HG03439 (cell line): ENCODE data around the gene RAB15.

Experiments used
- ATAC-seq: cut with Tn5 transposase; IDR thresholded peaks from one replicate; pipeline ENCODE4 v1.9.1; 2021; ENCODE audit warnings: mild to moderate bottlenecking, moderate library complexity; ENCODE audit not compliant: unreplicated experiment

RAB15 gene

DNA sequence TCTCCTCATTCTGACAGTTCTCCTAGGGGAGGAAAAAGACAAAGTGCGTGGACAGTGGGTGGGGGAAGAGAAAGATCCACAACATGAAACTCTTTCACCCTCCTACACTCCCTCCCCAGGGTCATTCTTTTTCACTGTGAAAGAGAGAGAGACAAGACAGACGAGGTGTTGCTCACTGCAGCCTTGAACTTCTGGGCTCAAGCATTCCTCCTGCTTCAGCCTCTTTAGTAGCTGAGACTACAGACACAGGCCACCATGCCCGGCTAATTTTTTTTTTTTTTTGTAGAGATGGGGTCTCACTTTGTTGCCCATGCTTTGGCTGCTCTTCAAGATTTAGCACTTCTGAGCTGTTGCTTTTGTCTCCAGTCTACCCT is 32.3 kb downstream of the RAB15 start:
- ATAC-seq, result no peak

- ATAC-seq, result no peak
These were observed 32.9 kb downstream of the RAB15 start for GRCh38 chr14:64938972-64939816.

DNA sequence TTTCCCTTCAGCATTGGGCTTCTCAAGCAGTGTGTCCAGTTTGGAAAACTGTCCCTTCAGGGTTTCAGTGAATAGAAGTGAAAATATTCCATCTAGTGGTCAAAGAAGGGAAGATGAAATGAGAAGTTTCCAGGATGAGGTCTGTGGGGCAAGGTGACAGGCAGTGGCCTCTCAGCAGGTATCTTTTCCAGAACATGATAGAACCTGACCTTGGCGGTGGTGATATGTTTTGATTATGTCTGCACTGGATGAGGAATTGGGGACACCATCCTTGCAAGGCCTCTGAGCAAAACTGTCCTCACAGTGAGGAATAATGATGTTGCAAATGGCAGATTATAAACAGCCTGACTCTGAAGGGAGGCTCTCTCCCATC is 34.3 kb downstream of the RAB15 start:
- no peak for ATAC-seq

GRCh38 chr14:64937171-64937820 is 34.8 kb downstream of the RAB15 start:
- ATAC-seq, result no peak

DNA sequence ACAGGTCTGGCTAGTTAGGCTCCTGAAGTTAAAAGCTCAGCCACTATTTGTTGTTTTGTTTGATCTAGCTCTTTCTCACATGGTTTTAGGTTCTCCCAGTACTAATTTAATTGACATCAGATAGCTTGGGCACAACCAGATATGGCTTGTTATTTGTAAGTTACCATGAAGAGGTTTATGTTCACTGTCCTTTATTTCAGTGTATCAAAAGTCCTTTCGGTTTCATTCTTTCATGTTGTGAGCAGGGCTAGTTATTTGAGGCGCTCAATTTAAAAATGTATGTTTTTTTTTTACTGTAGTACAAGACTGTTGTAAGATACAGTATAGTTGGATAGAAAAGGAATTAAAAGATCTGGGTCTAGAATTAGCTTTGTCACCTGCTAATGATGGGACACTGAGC is 36.6 kb downstream of the RAB15 start:
- no peak for ATAC-seq

DNA sequence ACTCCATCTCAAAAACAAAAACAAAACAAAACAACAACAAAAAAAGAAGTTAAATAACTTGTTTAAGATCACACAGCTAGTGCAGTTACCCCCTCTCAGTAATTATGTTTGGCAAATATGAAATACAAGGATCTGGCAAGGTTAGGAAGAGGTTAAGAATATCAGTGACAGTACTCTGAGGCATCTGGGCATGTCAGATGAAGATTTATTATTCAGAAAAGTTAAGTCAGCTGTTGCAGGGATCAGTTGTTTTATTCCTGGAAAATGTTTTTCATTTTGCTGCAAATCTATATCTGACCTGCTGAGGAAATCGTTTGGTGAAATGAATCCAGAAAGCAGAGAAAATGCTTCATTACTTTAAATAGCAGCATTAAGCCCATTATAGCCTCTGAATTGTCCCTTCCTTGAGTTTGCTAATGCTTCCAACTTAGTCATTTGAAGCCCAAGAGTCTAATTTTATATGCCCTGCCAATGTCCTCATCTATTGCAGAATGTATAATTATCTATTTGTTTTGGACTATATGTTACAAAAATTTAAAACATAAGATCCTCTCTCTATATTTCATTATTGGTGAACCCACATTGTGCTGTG is 37.7 kb downstream of the RAB15 start:
- no peak for ATAC-seq

DNA sequence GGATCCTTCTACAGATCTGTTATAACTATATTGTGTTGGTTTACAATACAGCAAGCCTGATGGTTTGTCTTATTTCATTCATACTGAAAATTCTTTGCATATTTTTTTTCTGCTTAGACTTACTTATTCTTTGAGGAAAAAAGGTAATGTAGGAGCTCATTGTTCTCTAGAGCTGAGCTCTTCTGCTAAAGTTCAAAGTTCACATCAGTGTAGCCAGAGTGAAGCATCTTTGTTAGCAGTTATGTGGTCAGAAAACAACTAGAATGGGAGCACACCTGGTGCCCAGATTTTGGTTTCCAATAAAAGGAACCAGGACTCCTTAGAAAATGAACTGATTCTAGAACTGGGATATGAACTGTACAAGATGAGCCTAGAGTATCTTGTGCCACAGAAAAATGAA is 39.9 kb downstream of the RAB15 start:
- ATAC-seq, result no peak

DNA sequence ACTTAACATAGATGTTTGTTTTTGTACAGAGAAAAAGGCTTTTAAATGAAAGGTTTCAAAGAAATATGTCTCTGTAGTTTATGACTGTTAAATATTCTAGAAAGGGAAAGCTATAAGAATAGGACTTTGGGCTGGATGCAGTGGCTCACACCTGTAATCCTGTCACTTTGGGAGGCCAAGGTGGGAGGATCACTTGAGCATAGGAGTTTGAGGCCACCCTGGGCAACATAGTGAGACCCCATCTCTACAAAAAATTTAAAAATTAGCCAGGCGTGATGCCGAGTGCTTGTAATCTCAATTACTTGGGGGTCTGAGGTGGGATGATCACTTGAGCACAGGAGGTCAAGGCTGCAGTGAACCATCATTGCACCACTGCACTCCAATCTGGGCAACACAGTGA is 41.0 kb downstream of the RAB15 start:
- ATAC-seq, result no peak

DNA sequence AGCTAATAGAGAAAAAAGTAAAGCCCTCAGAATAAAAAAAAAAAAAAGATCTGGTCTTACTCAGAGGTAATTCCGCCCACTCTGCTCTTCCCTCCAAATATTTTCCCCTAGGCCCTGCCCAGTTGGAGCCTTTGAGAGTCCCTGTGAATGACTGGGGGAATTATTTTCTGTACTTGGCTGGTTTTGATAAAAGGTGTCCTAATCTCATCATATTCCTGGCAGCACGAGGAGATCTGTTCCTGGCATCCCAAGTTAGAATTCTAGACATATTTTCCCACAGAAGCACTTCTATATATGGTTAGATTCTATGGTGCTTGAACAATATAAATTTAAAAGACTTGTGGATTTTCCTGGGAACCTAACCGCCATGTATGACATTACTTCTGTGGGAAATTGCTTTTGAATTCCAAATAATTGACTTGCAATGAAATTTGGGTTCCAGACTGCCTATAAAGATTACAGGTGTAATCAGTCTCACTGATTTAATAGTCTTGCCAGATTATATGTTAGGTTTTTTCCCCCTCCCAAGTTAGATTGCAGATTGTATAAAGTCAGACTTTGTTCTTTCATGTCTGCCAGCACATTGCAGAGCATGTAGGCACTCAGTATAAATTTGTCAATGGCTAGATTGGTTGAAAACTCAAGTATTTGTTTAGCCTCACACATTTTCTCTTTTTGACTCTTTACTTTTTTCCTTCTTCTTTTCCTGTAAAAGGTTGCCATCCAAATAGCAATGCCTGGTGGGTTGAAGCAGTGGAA is 41.9 kb downstream of the RAB15 start:
- no peak for ATAC-seq

- no peak for ATAC-seq
These were observed 43.1 kb downstream of the RAB15 start for GRCh38 chr14:64929014-64929359.

DNA sequence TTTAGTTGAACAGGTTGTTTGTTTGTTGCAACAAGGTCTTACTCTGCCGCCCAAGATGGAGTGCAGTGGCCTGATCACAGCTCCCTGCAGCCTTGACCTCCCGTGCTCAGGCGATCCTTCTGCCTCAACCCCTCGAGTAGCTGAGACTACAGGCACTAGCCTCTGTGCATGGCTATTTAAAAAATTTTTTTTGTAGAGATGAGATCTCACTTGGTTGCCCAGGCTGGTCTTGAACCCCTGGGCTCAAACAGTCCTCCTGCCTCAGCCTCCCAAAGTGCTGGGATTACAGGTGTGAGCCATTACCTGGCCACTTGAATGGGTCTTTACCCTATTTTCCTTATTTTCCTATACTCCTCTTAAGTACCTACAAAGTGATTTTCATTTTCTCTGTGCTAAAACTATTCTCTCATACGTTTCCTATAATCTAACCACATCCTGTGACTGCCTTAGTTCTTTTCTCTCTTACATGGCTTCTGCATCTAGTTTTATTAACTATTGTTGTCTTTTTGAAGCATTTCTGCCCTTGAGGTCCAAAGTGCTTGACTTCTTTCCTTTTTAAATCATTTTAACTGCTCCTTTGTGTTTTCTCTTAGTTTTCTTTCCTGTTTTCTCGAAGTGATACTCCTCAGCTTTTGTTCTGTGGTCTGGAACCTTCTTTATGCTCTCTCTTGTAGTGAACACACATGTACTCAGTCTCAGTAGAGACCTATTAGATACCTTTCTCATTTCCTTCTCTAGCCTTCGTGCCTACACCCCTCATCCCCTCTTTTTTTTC is 43.7 kb downstream of the RAB15 start:
- ATAC-seq, result no peak

DNA sequence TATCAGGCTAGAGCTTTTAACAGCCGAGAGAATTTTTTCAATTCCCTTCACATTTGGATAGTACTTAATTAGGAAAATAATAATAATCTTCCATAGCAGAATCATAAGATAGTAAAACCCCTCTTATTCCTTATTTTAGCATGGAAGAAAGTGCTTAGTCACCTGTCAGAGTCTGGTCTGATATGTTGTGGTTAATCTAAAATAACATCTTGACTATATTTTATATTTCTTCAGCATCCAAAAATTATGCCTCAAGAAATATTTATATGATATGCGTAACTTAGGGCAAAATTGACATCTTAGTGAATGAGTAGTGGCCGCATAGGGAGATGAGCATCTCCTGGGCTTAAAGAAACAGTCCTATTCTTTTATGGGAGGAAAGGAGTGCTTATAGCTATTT is 45.1 kb downstream of the RAB15 start:
- no peak for ATAC-seq

DNA sequence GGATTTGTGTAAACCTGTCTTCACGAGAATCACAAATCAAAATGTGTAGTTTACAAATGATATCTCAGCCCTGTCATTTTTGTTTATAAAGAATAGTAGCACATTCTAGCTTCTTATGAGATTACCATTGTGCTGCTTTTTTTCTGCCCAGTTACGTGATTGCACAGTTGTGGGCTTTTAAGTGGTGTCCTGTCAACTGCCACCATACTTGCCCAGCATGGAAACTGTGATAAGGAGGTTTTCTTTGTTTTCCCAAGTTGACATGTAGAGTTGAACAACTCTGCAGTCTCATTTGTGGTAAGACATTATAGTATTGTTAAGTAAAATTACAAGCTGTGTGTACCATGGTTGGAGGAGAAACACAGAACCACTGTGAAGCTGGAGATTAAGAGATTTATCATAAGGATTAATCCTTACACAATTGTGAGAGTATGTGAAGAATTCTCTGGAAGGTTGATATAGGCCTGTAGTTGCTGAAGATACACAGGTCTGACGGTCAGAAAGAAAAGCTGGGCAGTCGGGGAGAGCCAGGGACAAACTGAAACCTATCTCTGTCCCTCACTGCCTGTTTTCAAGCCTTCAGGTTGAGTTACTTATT is 45.6 kb downstream of the RAB15 start:
- no peak for ATAC-seq

GRCh38 chr14:64923015-64923414 is 49.1 kb downstream of the RAB15 start:
- ATAC-seq, result no peak

DNA sequence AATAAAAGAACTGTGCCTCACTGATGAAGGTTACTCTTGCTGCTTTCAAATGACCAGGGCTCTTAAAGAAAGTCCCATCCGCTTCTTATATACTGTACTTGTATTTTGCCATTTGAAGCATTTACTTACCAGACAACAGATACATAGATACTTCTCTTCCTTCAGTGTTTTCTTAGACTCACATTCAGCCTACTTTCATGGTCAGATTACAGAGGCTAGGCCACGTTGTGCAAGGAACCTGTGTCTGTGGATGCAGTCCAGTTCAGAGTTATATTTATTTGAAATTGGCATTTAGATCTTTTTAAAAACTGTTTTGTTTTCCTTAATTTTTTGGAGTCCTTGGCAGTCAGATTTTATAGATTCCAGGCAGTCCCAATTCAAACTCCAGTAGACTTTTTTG is 51.7 kb downstream of the RAB15 start:
- no peak for ATAC-seq

GRCh38 chr14:64919618-64920017 is 52.5 kb downstream of the RAB15 start:
- no peak for ATAC-seq

DNA sequence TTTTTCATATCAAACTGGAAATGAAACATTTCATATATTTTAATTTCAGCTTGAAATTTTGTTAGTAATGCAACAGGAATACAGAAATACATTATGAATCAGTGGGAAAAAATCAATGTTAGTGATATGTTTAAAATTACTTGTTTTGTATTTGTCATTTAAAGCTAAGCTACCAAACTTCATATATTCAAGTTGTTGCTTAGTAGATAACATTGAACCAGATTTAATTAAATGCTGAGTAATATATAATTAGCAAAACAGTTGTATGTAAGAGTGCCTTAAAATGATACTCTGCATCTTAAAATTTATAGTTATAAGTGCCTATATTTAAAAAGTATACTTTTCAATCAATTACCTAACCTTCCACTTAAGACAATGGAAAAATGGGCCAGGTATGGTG is 52.9 kb downstream of the RAB15 start:
- no peak for ATAC-seq

- no peak for ATAC-seq
These were observed 53.9 kb downstream of the RAB15 start for GRCh38 chr14:64918216-64918615.

DNA sequence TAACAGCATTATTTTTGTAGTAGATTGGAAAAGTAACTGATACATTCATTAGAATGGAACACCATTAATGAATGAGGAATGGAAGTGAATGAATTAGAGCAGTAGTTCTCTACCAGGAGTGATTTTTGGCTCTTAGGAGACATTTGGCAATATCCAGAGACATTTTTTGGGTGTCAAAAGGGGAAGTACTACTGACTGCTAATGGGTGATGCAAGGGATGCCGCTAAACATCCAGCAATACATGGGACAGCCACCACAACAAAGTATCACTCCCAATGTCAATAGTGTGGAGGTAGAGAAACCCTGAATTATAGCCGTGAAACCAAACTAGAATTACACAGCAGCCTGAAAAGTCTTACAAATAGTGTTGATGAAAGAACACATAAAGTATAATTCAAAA is 56.3 kb downstream of the RAB15 start:
- ATAC-seq, result no peak

DNA sequence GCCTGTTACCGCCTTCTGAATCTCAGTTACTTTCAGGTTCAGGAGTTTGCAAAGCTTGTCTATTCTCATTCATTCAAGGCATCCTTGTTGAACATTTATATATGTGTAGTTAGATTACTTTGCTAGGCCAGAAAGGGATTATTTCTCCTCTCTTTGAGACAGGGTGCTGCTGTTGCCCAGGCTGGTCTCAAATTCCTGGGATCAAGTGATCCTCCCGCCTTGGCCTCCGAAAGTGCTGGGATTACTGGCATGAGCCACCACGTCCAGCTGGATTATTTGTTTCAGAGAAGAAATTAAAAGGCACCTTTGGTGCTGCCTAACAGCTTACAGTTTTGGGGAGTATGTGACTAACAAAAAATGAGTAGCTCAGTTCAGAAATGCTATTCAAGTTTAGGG is 57.1 kb downstream of the RAB15 start:
- no peak for ATAC-seq
